Measurements from ENCODE around the gene CBFA2T3. TPM values are rescaled to one million over a fixed set of nuclear protein-coding genes. Genes with fewer than 3 reads are reported as not detected.

Gene CBFA2T3
- total RNA-seq, 1 donor from 2014 or later, result not detected

GRCh38 chr16:88835818-88836217, 141.2 kb downstream of the CBFA2T3 start:
- H3K36me3 Mint-ChIP-seq (ENCODE audit: low read depth), result peaks cover 11% of the 10 kb centered on the region
- TF ChIP-seq, protein P1, sequence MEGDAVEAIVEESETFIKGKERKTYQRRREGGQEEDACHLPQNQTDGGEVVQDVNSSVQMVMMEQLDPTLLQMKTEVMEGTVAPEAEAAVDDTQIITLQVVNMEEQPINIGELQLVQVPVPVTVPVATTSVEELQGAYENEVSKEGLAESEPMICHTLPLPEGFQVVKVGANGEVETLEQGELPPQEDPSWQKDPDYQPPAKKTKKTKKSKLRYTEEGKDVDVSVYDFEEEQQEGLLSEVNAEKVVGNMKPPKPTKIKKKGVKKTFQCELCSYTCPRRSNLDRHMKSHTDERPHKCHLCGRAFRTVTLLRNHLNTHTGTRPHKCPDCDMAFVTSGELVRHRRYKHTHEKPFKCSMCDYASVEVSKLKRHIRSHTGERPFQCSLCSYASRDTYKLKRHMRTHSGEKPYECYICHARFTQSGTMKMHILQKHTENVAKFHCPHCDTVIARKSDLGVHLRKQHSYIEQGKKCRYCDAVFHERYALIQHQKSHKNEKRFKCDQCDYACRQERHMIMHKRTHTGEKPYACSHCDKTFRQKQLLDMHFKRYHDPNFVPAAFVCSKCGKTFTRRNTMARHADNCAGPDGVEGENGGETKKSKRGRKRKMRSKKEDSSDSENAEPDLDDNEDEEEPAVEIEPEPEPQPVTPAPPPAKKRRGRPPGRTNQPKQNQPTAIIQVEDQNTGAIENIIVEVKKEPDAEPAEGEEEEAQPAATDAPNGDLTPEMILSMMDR (IDR thresholded peaks at IDR 0.05), result no peak
- no peaks in the 10 kb centered on the region for H3K27me3 Mint-ChIP-seq (ENCODE audit: low read depth)
- H3K4me3 Mint-ChIP-seq (ENCODE audit: unreplicated experiment), result no peak overlapping the region
- H3K4me1 Mint-ChIP-seq (ENCODE audit: low read depth), result no peaks in the 10 kb centered on the region
- no peak for DNase-seq (ENCODE audit: low spot score)
- H3K27ac Mint-ChIP-seq (ENCODE audit: unreplicated experiment), result no peak overlapping the region
- H3K9me3 Mint-ChIP-seq (ENCODE audit: low read depth), result no peaks in the 10 kb centered on the region

DNA sequence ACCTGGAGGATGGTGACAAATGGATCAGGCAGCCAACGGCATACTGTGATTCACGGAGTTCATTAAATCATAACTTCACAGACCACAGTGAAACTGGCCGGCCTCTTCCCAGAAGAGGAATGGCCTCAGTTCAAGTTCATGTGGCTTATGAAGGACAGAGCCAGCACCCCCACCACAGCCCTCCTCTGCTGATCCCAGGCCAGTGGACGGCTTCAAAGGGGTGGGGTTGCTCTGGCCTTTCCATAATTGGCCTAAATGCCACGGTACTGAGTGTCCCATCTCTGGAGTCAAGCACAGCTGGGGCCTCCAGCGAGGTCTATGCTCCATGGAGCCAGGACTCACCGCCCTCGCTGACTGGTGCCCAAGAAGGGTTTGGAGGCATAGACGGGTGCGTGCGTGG, 141.6 kb downstream of the CBFA2T3 start:
- H3K9me3 Mint-ChIP-seq (ENCODE audit: low read depth), result no peaks in the 10 kb centered on the region
- no peaks in the 10 kb centered on the region for H3K27me3 Mint-ChIP-seq (ENCODE audit: low read depth)
- no peaks in the 10 kb centered on the region for H3K4me1 Mint-ChIP-seq (ENCODE audit: low read depth)
- no peak overlapping the region for H3K4me3 Mint-ChIP-seq (ENCODE audit: unreplicated experiment)
- no peak overlapping the region for H3K27ac Mint-ChIP-seq (ENCODE audit: unreplicated experiment)
- no peak for DNase-seq (ENCODE audit: low spot score)
- H3K36me3 Mint-ChIP-seq (ENCODE audit: low read depth), result peaks cover 12% of the 10 kb centered on the region
- TF ChIP-seq, protein P1 (IDR thresholded peaks at IDR 0.05), result no peak

DNA sequence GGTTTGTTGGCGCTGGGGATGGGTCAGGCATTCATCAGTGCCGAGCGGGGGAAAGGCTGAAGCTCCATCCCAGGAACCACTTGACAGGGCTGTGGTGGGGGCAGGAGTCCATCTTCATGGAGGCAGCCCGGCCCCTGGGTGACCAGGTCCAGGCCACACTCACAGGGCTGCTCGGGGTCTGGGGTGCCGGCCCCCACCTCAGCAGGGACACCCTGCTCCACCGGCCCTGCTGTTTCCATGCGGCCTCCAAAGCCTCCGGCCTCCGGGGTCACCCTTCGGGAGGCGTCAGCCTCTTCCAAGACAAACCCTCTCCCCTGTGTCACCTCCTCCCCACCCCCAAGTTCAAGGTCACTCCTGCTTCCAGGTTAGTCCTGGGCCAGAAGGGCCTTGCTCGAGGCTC, 142.3 kb downstream of the CBFA2T3 start:
- TF ChIP-seq, protein P1 (IDR thresholded peaks at IDR 0.05), result no peak
- H3K9me3 Mint-ChIP-seq (ENCODE audit: low read depth), result no peaks in the 10 kb centered on the region
- H3K4me3 Mint-ChIP-seq (ENCODE audit: unreplicated experiment), result no peak overlapping the region
- DNase-seq (ENCODE audit: low spot score), result no peak
- H3K4me1 Mint-ChIP-seq (ENCODE audit: low read depth), result no peaks in the 10 kb centered on the region
- H3K27ac Mint-ChIP-seq (ENCODE audit: unreplicated experiment), result no peak overlapping the region
- no peaks in the 10 kb centered on the region for H3K27me3 Mint-ChIP-seq (ENCODE audit: low read depth)
- H3K36me3 Mint-ChIP-seq (ENCODE audit: low read depth), result peaks cover 8% of the 10 kb centered on the region

DNA sequence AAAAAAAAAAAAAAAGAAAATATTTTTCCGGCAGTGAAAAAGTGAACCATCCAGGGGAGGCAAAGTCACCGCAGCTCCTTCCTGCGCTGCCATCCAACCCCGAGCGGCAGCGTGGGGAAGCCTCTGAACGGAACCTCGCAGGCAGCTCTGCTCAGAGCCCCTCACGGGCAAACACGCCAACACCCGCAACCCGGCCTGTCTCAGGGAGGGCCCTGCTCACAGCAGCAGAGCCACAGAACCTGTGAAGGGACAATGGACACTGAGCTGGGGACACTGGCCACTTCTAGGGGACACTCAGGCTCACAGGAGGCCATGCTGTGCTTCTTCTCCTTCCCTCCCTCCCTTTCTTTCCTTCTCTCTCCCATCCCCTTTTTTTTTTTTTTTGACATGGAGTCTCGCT, 143.9 kb downstream of the CBFA2T3 start:
- Mint-ChIP-seq H3K4me1 (ENCODE audit: low read depth) (no peaks in the 10 kb centered on the region), H3K27me3 (ENCODE audit: low read depth) (no peaks in the 10 kb centered on the region), H3K36me3 (ENCODE audit: low read depth) (peaks cover 6% of the 10 kb centered on the region), H3K27ac (ENCODE audit: unreplicated experiment) (no peak overlapping the region), H3K4me3 (ENCODE audit: unreplicated experiment) (no peak overlapping the region), H3K9me3 (ENCODE audit: low read depth) (no peaks in the 10 kb centered on the region)
- TF ChIP-seq, protein P1 (IDR thresholded peaks at IDR 0.05), result no peak
- no peak for DNase-seq (ENCODE audit: low spot score)

GRCh38 chr16:88831838-88832237, 145.2 kb downstream of the CBFA2T3 start:
- TF ChIP-seq, protein P1 (IDR thresholded peaks at IDR 0.05), result no peak
- Mint-ChIP-seq H3K36me3 (ENCODE audit: low read depth) (peaks cover 6% of the 10 kb centered on the region), H3K9me3 (ENCODE audit: low read depth) (no peaks in the 10 kb centered on the region), H3K27ac (ENCODE audit: unreplicated experiment) (no peak overlapping the region), H3K4me1 (ENCODE audit: low read depth) (no peaks in the 10 kb centered on the region), H3K4me3 (ENCODE audit: unreplicated experiment) (no peak overlapping the region), H3K27me3 (ENCODE audit: low read depth) (no peaks in the 10 kb centered on the region)
- no peak for DNase-seq (ENCODE audit: low spot score)

Data from chondrocyte (in vitro differentiated cells).